Skeletal muscle tissue (tissue), 4 donors: ENCODE results near the gene TTBK2. TPM values are rescaled to one million over a fixed set of nuclear protein-coding genes. Genes with fewer than 3 reads are reported as not detected.

Experiments
- H3K27ac ChIP-seq: one replicate; pipeline ENCODE4 v1.7.0; 2013; ENCODE audit warnings: mild to moderate bottlenecking, low read depth, low read length, inconsistent platforms
- H3K27me3 ChIP-seq, 3 donors: one replicate each; pipeline ENCODE4 v1.7.0; 2013; ENCODE audit warnings: low read length in 3 of 3; ENCODE audit not compliant: control insufficient read depth in 3 of 3, insufficient read depth in 3 of 3
- H3K36me3 ChIP-seq, 3 donors: one replicate each; pipeline ENCODE4 v1.7.0; 2013; ENCODE audit warnings: low read length in 3 of 3; ENCODE audit not compliant: control insufficient read depth in 3 of 3, insufficient read depth in 3 of 3
- H3K4me1 ChIP-seq, 3 donors: one replicate each; pipeline ENCODE4 v1.7.0; 2013; ENCODE audit warnings: low read length in 3 of 3, mild to moderate bottlenecking in 3 of 3; ENCODE audit not compliant: control insufficient read depth in 3 of 3, insufficient read depth in 3 of 3
- H3K4me3 ChIP-seq, 3 donors: one replicate each; pipeline ENCODE4 v1.7.0; 2013; ENCODE audit warnings: low read length in 3 of 3
- H3K9ac ChIP-seq, 3 donors: one replicate each; pipeline ENCODE4 v1.7.0; 2013; ENCODE audit warnings: low read length in 3 of 3, mild to moderate bottlenecking in 3 of 3, moderate library complexity in 2 of 3, low read depth in 1 of 3
- H3K9me3 ChIP-seq, 3 donors: one replicate each; pipeline ENCODE4 v1.7.0; 2013; ENCODE audit warnings: low read length in 3 of 3; ENCODE audit not compliant: control insufficient read depth in 3 of 3
- total RNA-seq: library from RNA; depleted of rRNA; stranded (reverse); fragments of >200 nt; gene quantifications from one replicate; pipeline ENCODE4 v1.2.3, GENCODE V29; 2014
- donor health status: Osteomylitis.

The TTBK2 gene
- total RNA-seq, 1 donor from 2014 or later: 8.4 TPM

GRCh38 chr15:42868683-42869082 lies 51.9 kb downstream of the TTBK2 start:
- H3K4me3 ChIP-seq: no peak overlapping the region
- no peaks in the 10 kb centered on the region for H3K4me1 ChIP-seq
- no peak overlapping the region for H3K27ac ChIP-seq
- H3K36me3 ChIP-seq: peaks cover 3 to 6% (median 3%) of the 10 kb centered on the region in 3 donors
- H3K9ac ChIP-seq: no peak overlapping the region
- no peaks in the 10 kb centered on the region for H3K9me3 ChIP-seq
- no peaks in the 10 kb centered on the region for H3K27me3 ChIP-seq

GRCh38 chr15:42863572-42864239 lies 56.9 kb downstream of the TTBK2 start:
- Histone ChIP-seq H3K27me3 (no peaks in the 10 kb centered on the region), H3K9me3 (no peaks in the 10 kb centered on the region), H3K9ac (no peak overlapping the region), H3K27ac (no peak overlapping the region), H3K4me3 (no peak overlapping the region), H3K4me1 (peaks cover 1 to 6% (median 4%) of the 10 kb centered on the region in 3 donors), H3K36me3 (peaks cover 0 to 6% (median 0%) of the 10 kb centered on the region in 3 donors)

- Histone ChIP-seq H3K9ac (no peak overlapping the region), H3K27ac (peak overlapping the region; percentile 25), H3K4me3 (no peak overlapping the region), H3K27me3 (no peaks in the 10 kb centered on the region), H3K9me3 (no peaks in the 10 kb centered on the region), H3K36me3 (no peaks in the 10 kb centered on the region), H3K4me1 (peaks cover 3 to 7% (median 6%) of the 10 kb centered on the region in 3 donors)
These were observed 61.4 kb downstream of the TTBK2 start for GRCh38 chr15:42858999-42859789.

GRCh38 chr15:42858540-42858939 lies 62.0 kb downstream of the TTBK2 start:
- Histone ChIP-seq H3K4me3 (no peak overlapping the region), H3K36me3 (no peaks in the 10 kb centered on the region), H3K9ac (peak overlapping the region in 1 of 3 donors; percentile 13), H3K4me1 (peaks cover 3 to 7% (median 6%) of the 10 kb centered on the region in 3 donors), H3K27ac (no peak overlapping the region), H3K27me3 (no peaks in the 10 kb centered on the region), H3K9me3 (no peaks in the 10 kb centered on the region)

GRCh38 chr15:42854576-42854975 lies 66.0 kb downstream of the TTBK2 start:
- Histone ChIP-seq H3K9me3 (no peaks in the 10 kb centered on the region), H3K27ac (no peak overlapping the region), H3K4me3 (no peak overlapping the region), H3K4me1 (peaks cover 3 to 7% (median 6%) of the 10 kb centered on the region in 3 donors), H3K36me3 (peaks cover 0 to 2% (median 0%) of the 10 kb centered on the region in 3 donors), H3K27me3 (no peaks in the 10 kb centered on the region), H3K9ac (no peak overlapping the region)

GRCh38 chr15:42849836-42850235 lies 70.7 kb downstream of the TTBK2 start:
- Histone ChIP-seq H3K9me3 (no peaks in the 10 kb centered on the region), H3K27me3 (no peaks in the 10 kb centered on the region), H3K27ac (no peak overlapping the region), H3K9ac (no peak overlapping the region), H3K4me3 (no peak overlapping the region), H3K4me1 (no peaks in the 10 kb centered on the region), H3K36me3 (peaks cover 0 to 2% (median 0%) of the 10 kb centered on the region in 3 donors)

GRCh38 chr15:42848846-42849245 lies 71.7 kb downstream of the TTBK2 start:
- peaks cover 0 to 4% (median 2%) of the 10 kb centered on the region in 3 donors for H3K36me3 ChIP-seq
- no peaks in the 10 kb centered on the region for H3K4me1 ChIP-seq
- H3K4me3 ChIP-seq: no peak overlapping the region
- no peaks in the 10 kb centered on the region for H3K27me3 ChIP-seq
- no peak overlapping the region for H3K27ac ChIP-seq
- H3K9me3 ChIP-seq: peaks cover 0 to 2% (median 0%) of the 10 kb centered on the region in 3 donors
- no peak overlapping the region for H3K9ac ChIP-seq

- Histone ChIP-seq H3K27ac (no peak overlapping the region), H3K27me3 (no peaks in the 10 kb centered on the region), H3K9ac (no peak overlapping the region), H3K36me3 (peaks cover 0 to 4% (median 2%) of the 10 kb centered on the region in 3 donors), H3K9me3 (peaks cover 0 to 2% (median 0%) of the 10 kb centered on the region in 3 donors), H3K4me3 (no peak overlapping the region), H3K4me1 (no peaks in the 10 kb centered on the region)
These were observed 73.9 kb downstream of the TTBK2 start for GRCh38 chr15:42846647-42847046.

GRCh38 chr15:42845581-42845980 lies 75.0 kb downstream of the TTBK2 start:
- no peaks in the 10 kb centered on the region for H3K27me3 ChIP-seq
- peaks cover 0 to 2% (median 0%) of the 10 kb centered on the region in 3 donors for H3K9me3 ChIP-seq
- peaks cover 0 to 4% (median 0%) of the 10 kb centered on the region in 3 donors for H3K36me3 ChIP-seq
- no peak overlapping the region for H3K27ac ChIP-seq
- no peak overlapping the region for H3K9ac ChIP-seq
- no peak overlapping the region for H3K4me3 ChIP-seq
- no peaks in the 10 kb centered on the region for H3K4me1 ChIP-seq

GRCh38 chr15:42843699-42844098 lies 76.9 kb downstream of the TTBK2 start:
- Histone ChIP-seq H3K27ac (no peak overlapping the region), H3K4me1 (no peaks in the 10 kb centered on the region), H3K9me3 (peaks cover 0 to 2% (median 0%) of the 10 kb centered on the region in 3 donors), H3K36me3 (peaks cover 0 to 14% (median 8%) of the 10 kb centered on the region in 3 donors), H3K9ac (no peak overlapping the region), H3K4me3 (no peak overlapping the region), H3K27me3 (no peaks in the 10 kb centered on the region)
